GM21529 (cell line): ENCODE measurements around the gene MYOZ2.

ENCODE experiments used
- ATAC-seq: cut with Tn5 transposase; IDR thresholded peaks from one replicate; pipeline ENCODE4 v1.9.1; 2021; ENCODE audit not compliant: unreplicated experiment

Gene MYOZ2

GRCh38 chr4:119190354-119190753, 54.7 kb downstream of the MYOZ2 start:
- no peak for ATAC-seq

- no peak for ATAC-seq
These were observed 55.9 kb downstream of the MYOZ2 start for GRCh38 chr4:119191505-119191904.

GRCh38 chr4:119197772-119198212, 62.2 kb downstream of the MYOZ2 start:
- ATAC-seq, result no peak

- ATAC-seq, result no peak
These were observed 69.3 kb downstream of the MYOZ2 start for GRCh38 chr4:119204916-119205315.

- no peak for ATAC-seq
These were observed 70.1 kb downstream of the MYOZ2 start for GRCh38 chr4:119205690-119206089.

GRCh38 chr4:119206178-119206577, 70.5 kb downstream of the MYOZ2 start:
- ATAC-seq, result no peak

- no peak for ATAC-seq
These were observed 71.4 kb downstream of the MYOZ2 start for GRCh38 chr4:119207051-119207450.

GRCh38 chr4:119209077-119209476, 73.4 kb downstream of the MYOZ2 start:
- ATAC-seq, result no peak

- no peak for ATAC-seq
These were observed 74.0 kb downstream of the MYOZ2 start for GRCh38 chr4:119209586-119209985.

- no peak for ATAC-seq
These were observed 75.1 kb downstream of the MYOZ2 start for GRCh38 chr4:119210775-119211174.

- ATAC-seq, result peak; percentile 4
These were observed 76.2 kb downstream of the MYOZ2 start for GRCh38 chr4:119211867-119212233.

- peak; percentile 92 for ATAC-seq
These were observed 76.8 kb downstream of the MYOZ2 start, which contains the start of gene USP53 for GRCh38 chr4:119212234-119212963. USP53 (plus strand) TSS chr4:119212713; CDS start chr4:119239760, 27,047 bp downstream.

GRCh38 chr4:119212964-119213606, 77.5 kb downstream of the MYOZ2 start:
- ATAC-seq, result peak; percentile 60

- no peak for ATAC-seq
These were observed 82.5 kb downstream of the MYOZ2 start for GRCh38 chr4:119218093-119218492.

GRCh38 chr4:119221412-119221811, 85.8 kb downstream of the MYOZ2 start:
- no peak for ATAC-seq

- no peak for ATAC-seq
These were observed 92.1 kb downstream of the MYOZ2 start for GRCh38 chr4:119227690-119228089.

- no peak for ATAC-seq
These were observed 92.8 kb downstream of the MYOZ2 start for GRCh38 chr4:119228406-119228805.

- ATAC-seq, result no peak
These were observed 94.5 kb downstream of the MYOZ2 start for GRCh38 chr4:119229908-119230687.

- no peak for ATAC-seq
These were observed 95.9 kb downstream of the MYOZ2 start for GRCh38 chr4:119231491-119231890.

- no peak for ATAC-seq
These were observed 96.7 kb downstream of the MYOZ2 start for GRCh38 chr4:119232286-119232685.

GRCh38 chr4:119233191-119233590, 97.6 kb downstream of the MYOZ2 start:
- ATAC-seq, result no peak

- ATAC-seq, result no peak
These were observed 98.1 kb downstream of the MYOZ2 start for GRCh38 chr4:119233750-119234149.
